H4 (cell line): ENCODE results near the gene RNASEL. TPM values are rescaled to one million over a fixed set of nuclear protein-coding genes. Genes with fewer than 3 reads are reported as not detected.

ENCODE experiments used
- DNase-seq: peaks from one replicate; pipeline ENCODE4 v3.0.0-alpha.2; 2015; ENCODE audit warnings: low spot score
- total RNA-seq: library from RNA; depleted of rRNA; stranded (reverse); fragments of >200 nt; shearing (Covaris generic); gene quantifications from 2 replicates; pipeline ENCODE4 v1.2.3, GENCODE V29; 2014

RNASEL gene
- total RNA-seq, 1 experiment from 2014 or later, result 12.2 TPM

DNA sequence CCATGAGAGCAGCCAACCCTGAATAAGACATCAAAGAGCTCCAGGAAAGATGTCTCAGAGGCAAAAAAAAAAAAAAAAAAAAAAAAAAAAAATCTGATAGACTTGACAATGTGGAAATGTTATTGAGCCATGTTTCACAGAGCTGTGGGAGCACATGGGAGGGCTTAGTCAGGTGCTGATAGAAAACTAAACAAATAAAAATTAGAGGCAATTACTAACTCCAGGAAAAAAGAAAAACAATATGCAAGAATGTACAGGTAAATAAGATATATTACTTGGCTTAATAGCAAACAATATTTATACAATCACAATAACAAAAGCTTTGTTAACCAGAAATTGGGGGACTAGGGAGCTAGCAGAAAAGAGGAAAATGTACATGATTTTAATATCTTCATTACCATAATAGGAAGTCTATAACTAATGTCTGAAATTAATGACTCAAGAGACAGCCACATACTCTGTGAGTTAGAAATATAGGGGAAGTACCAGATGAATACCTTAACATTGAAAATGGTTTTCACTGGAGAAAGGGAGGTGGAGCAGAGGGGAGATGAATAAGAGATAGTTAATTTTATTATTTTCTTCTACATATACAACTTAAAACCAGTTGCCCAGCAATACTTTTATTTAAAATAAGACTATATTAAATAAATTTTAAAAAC is 32.0 kb upstream of the RNASEL start:
- DNase-seq, result no peak

DNA sequence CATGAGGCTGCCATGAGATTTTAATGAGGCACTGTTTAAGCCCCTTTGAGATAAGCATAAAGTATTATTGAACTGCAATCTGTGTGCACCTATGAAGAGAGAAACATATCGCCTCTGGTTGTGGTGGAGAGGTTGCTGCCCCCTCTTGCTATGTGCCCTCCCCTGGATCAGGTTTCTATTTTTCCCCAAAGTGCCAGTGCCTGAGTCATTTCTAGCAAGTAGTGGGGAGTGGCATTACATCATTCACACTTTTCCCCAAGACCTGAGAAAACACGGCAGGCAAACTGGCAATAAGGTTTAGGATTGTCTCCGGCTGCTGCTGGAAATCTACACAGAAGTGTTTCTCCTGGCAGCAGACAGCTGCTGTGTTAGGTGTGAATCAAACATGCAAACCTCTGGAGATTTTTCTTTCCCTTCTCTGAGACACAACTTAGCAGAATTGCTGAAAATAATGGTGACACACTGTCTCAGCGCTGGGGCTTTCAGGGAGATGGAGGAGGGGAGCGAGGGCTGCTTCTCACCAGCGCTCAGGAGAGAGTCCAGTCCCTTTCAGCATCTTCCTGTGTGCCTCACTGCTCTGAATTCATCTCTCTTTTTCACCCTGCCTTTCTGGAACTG is 28.8 kb upstream of the RNASEL start:
- DNase-seq, result peak; percentile 62

DNA sequence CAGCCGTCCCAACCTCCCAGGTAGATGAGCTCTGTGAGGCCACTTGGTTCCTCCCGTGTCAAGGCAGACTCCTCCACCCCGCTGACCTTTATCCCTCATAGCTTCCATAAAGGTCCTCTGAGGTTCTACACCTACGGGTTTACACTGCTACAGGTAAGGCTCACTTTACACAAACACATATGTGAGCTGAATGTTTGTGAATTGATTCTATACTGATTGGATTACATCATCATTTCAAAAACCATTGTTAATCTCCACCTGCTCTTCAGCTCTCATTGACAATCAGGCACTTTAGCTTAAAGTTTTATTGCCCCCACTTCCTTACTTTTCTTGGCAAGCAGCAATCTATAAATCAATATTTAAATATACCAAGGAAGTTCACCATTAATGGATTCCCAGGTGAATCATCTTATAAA is 28.0 kb upstream of the RNASEL start:
- no peak for DNase-seq

DNA sequence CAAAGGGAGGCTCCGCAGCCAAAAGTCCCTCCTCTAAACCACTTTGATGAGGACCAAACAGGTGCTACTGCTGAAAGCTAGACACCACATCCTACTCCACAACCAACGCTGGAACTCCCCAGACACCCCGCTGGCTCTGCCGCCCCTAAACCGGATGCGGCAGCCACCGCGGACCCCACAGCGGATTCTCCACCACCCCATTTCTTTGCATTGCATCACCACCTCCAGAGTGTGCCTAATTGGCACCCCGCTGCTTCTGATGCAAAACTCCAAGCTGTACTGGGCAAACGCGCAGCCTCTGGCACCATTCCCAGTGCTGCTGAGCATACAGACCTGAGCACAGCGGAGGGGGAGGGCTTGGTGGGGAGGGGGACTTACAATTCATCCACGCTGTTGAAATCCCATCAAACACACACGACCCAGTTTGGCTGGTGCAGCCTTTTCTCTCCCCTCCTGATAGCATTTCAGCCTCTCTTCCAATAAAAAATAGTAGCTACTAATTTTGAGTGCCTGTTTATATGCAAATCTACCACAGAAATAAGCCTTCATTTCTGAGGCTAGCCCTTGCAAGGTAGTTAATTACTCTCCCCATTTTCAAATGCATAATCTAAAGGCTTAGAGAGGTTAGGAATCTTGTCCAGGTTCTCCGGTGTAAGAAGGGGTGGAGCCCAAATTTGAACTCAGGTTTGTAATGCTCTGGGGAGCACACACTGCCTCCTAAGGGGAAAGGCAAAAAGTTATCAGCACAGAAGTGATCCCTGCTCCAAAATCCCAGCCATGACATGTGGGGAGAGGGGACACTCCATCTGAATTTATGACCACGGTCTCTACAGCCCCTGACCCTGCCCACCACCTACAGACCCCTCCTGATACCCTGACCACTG is 27.3 kb upstream of the RNASEL start:
- peak; percentile 85 for DNase-seq

DNA sequence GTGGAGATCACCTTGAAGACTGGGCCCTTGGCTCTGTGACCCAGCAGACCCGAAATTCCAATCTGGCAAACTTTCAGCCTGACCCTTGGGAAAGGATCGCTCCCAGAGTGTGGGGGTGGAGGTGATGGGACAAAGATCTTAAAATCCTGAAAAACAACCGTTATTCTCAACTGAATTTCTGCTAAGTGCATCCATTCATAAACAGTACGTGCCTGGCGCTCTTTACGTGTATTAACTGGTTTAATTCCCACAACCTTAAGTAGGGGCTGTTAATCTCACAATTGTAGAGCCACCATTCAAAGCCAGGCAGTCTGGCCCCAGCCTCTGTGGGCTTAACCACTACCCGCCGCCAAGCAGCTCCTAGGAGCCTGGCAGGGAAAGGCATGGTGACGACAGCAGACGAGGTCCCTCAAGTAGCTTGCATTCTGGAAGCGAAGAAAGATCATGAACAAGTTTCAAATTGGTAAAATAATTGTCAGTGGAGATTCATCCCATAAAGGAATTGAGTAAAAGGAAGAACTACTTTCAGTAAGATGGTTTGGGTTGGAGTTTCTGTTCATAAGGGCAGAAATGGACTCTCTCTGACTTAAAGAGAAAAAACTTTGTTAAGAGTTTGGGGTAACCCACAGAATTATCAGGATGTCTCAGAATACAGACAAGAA is 26.5 kb upstream of the RNASEL start:
- DNase-seq, result no peak

DNA sequence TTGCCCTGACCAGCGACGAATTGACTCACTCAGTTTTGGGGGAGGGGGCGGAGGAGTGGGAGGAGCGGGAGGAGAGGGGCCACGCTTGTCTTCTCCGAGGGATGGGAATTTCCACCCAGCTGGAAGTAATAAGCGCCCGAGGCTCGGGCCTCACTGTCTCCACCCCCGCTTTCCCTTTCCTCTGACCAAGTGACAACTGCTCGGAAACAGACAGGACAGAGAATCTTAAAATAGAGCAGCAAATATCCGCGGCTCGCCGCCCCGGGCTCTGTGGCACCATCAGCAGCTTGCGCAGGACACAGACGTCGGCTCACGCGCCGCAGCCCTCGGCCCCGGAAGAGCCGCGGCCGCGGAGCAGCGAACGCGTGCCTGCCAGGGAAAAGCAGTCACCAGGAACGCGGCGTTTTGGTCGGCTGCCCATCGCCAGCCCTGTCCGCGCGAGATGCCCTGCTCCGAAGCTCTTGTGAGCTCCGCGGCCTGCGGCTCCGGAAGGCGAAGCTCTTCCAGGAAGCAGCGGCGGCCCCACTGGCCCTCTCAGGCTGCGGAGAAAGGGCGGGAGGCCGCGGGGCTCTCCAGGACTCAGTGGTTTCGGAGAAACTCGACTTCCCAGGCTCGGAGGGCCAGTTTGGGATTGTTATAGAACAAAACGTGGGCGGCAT is 25.9 kb upstream of the RNASEL start:
- DNase-seq, result peak; percentile 53

DNA sequence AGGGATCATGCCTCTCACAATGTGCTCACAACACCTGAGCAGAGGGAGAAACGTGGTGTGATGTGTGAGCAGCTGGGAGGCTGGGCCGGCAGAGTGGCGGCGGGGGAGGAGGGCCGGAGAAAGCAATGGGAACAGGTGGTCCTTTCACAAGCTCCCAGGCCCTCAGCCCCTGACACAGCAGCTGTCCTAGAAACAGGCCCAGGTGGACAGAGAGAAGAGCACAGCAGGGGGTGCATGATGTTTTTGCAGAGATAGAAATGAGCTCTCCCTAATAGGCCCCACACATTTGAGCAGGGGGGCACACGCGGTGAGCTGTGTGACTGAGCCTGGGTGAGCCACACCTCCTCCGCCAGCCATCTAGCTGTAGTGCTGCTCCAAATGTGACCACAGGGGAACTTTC is 22.7 kb upstream of the RNASEL start:
- DNase-seq, result no peak

DNA sequence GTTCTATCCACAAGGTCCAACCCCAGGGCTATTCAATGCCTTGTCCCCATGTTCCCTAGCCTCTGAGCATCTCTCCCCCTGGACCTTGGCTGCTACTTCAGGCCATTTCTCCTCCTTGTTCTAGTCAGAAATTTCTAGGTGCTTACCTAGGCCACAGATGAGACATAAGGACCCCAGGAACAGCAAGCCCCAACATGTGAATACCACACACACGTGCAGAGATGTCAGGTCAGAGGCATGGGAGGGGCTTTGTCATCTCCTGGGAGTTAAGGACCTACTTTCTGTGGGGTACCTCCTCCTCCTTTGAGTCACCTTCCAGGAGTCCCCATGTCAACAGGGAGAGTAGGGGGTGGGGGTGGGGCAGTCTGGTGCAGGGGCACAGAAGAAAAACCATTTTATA is 22.3 kb upstream of the RNASEL start:
- no peak for DNase-seq

DNA sequence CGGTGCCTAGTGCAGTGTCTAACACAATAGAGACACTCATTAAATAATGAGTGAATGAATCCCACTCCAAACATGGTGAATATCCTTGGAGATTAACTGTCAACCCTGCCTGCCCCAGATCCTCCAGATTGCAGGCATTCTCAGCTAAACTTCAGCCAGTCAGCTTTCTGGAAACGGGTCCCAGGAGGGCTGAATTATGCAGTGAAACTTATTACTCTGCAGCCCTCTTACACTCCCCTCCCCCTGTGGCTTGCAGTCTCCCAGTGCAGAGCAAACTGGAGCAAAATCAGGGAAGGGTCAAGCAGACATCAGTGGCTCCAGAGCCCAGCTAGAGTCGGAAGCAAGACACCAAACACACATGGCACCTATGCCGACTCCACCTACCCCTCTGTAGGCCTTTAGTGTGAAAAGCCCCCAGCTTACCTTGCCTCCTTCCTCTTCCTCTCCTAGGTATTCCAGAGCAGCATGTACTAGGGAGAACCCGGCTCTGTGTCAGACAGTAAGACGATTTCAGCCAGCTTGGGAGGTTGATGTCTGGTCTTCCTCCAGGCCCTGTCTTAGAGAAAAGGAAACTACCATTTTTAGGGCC is 21.6 kb upstream of the RNASEL start:
- no peak for DNase-seq

DNA sequence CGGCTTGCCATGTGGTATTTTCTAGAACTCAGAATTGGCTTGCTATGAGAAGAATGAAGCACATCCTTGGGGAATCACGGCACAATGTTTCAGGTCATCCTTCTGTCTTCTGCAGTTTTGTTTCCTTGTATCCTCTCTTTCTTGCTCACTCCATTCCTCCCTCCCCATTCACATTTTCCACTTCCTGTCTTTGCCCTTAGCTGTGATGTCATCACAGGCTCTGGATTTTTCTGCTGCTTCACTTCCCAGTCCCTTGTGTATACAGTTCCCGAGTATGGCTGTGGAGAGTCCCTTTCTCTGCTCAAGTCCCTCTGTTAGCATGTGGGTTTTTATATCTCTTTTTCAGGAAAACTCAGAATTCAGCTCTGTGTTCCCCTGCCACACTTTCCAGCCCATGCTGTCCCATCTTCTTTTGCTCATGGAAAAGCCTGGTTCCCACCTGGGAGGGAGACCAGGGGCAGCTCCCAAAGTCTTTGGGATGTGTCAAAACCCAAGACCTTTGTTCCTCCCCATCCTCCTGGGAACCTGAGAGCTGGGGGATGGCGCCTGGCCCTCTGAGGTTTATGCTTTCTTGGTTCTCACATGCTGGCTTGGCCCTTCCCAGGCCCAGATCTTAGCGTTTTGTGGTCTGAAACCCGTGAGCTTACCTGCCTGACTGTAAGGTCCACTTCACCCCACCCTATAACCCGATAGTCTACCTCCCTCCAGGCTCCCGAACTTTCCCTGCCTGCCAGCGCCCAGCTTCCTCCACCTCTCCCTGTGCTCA is 20.0 kb upstream of the RNASEL start:
- DNase-seq, result peak; percentile 72

DNA sequence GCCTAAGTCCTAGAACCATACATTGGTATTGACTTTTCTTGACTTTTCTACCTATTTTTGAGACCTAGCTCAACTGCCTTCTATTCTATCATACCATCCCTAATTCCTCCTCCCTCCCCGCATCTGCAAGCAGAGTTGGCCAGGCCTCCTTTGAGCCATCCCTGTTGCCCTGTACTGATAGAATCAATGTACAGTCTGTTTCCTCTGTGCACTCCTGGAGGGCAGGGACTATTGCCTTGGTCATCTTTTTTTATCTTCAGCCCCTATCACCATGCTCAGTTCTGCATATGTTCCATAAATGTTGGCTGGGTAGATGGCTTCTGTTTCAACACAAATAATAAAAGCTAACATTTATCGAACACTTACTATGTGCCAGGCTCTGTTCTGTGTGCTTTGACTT is 19.2 kb upstream of the RNASEL start:
- no peak for DNase-seq

DNA sequence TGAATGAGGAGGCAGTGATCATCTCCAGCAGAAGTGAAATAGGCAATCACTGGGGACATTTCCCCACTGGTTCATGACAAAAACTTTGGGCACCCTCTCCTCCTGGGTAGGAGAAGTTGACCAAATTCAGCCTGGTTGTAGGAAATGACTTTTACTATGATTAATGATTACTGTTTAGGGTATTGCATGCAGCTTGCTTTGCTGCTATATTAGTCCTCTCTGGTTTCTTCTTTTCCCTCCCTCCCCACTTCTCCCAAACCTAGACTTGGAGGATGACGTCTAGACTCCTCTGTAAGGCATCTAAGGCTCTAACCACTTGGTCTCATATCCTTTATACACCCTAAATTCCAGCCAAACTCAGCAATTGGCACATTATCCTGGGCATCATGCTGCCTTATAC is 18.5 kb upstream of the RNASEL start:
- no peak for DNase-seq

DNA sequence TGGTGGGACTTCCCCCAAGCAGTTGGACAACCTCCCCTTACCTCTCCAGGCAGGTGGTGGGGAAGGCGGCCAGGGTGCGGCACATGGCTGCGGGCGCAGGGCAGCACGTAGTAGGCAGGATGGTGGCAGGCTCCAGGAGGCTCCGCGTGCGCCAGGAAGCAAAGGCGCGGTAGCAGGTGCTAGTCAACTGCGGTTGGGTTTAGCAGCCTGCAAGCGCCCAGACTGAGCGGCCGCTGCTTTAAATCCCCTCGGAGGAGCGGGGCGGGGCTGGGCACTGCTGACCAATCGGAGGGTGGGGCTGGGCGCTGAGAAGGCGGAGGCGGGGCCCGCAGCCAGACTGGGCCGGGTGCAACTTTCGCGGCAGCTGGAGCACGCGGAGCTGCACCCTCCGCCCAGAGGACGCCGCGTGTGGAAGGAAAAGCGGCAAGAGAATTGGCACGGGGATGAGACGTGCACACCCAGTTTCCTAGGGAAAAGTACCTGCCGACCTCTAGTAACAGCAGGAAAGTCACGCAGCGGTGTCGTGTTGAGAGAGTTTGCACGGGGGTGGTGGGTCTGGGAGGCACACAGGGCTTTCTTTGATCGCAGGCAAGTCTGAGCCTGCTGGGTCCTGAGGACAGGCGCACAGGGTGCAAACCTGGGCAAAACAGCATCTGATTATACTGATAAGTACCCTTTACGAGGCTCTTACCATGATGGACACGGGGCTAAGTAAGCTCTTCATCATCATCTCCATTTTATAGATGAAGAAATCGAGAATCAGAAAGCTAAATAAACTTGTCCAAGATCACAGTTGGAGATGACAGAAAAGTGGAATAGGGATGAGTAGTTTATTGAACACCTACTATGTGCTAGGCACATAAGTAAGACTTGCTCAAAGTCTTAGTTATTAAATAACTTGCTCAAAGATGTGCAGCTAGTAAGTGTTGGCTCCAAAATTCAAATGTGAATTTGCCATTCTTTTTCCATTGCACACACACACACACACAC is 15.4 kb upstream of the RNASEL start, which contains the start of gene RGS16:
TSS of gene RGS16 (minus strand) at position 215 of the 990 bp plus-strand sequence. CDS start at position 85, 130 bp downstream.
- no peak for DNase-seq

DNA sequence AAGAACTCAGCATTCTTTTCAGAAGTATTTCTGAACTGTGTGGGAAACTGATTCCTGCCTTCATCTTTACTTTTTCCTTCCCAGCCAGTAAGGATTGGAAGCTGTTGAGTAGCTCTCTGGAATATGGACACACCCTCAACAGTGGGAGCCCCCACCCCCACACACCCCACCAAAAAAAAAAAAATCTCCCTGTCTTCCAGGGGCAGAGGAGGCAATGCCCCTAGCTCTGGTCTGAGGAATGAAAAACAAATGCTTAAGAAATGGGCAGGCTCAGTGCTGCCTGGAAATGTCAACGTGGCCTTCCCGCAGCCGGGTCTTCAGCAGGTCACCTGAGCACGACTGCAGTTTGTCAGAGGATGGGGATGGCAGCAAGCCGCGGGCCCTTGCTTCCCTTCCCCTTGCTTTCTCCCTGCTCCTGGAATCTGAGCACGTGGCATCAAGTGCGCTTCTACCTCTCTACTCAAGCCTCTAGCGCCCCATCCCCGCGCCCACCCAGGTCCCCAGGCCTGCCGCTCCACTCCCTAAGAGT is 14.7 kb upstream of the RNASEL start:
- no peak for DNase-seq

DNA sequence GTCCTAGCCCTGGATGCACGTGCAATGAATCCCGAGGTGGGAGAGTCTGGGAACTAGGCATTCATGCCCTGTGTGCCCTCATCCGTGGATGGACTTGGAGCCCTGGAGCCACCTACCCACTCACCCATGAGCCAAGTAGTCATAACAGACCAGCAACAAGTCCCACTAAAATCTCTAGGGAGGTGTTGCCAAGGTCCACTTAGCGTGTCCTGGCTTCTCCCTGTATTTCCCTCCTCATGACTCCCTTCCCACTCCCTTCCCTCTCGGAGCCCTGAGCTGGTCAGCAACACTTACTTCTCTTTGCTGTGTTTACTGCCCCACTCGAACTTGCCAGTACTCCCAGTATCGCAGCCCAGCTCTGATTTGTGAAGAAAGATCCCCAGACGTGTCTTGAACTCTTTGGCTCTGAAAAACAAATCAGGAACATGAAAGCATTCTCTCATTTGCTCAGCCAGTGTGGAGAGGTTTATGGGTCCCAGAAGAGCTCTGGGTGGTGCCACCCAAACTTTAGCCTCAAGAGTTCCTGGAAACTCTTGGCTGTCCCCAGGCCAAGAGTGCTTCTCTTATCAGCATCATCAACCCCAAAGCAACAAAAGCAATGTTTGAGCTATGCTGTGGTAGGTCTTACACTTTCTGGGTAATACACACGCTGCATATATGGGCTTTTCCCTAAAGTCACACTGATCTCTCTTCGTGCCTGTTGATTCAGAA is 14.0 kb upstream of the RNASEL start:
- DNase-seq, result no peak

DNA sequence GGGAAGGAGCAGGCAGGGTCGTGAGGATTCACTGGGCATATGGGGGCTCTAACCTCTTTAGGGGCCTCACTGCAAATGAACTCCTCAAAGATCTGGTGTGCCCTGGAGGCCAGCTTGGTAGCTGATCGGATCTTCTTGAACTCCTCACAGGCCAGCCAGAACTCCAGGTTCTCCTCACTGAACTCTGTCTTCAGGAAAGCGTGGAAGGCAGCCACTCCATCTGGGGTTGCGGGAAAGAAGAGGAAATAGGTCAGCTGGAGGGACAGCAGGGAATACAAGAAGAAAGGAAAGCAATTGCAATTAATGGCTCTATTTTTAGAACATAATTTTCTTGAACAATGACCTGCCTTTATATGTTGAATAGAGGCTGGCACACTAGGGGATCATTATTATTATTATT is 12.9 kb upstream of the RNASEL start:
- DNase-seq, result no peak

DNA sequence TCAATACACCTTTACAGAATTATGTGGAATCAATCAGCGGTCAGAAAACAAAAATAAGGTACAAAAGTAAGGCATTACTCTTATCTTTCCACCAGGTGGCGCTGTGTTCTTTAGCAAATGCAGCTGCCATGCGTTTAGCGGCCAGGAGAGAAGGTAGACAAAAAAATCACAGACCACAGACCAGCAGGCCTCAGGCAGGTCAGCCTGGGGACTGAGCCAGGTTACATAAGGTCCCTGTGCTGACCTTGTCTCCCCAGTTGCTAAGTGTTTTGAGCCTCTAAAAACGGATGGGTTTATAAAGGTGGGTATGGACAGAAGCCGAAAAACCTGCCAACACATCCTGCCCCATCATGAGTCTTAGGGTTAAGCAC is 12.3 kb upstream of the RNASEL start:
- peak; percentile 83 for DNase-seq

DNA sequence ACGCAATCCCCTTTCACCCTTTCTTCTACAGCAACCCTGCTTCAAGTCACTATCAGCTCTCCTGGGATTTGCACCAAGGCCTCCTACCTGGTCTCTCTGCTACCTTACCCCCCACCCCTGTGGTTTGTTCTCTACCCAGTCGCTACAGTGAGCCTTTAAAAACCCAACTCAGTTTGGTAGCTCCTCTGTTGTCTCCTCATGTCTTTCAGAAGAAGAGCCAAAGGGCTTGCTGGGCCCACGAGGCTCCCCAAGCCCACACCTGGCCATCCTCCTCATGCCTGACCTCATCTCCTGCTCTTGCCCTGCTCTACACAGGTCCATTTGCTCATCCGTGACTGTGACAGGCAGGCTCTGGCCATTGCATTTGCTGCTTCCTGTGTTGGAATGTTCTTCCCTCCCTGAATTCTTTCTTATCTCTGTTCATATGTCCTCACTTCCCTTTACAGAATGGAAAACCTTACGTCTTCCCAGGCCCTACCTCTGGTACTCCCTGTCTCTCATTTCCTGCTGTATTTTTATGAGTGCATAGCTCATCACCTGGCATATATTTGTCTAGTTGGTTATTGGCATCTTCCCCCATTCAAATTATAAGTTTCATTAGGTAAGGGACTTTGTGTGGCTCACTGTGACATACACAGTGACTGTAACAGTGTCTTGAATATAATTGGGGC is 11.8 kb upstream of the RNASEL start:
- DNase-seq, result no peak
